Ascending aorta (tissue), 2 donors: ENCODE data around the gene JAZF1. TPM values are rescaled to one million over a fixed set of nuclear protein-coding genes. Genes with fewer than 3 reads are reported as not detected.
A peak's percentile ranks its signal among the peaks of the same experiment; 100 is the strongest.

ENCODE experiments used
- DNase-seq, 2 donors: peaks; one replicate each; pipeline ENCODE4 v3.0.0-alpha.2; 2019; ENCODE audit warnings: low spot score in 2 of 2
- H3K27ac ChIP-seq, 2 donors: fragments of 200-600 bp; sonication (generic); one replicate each; pipeline ENCODE4 v1.5.1; 2016 to 2017; ENCODE audit warnings: mild to moderate bottlenecking in 1 of 2
- H3K27me3 ChIP-seq: fragments of 200-600 bp; sonication (generic); one replicate; pipeline ENCODE4 v1.5.1; 2017
- H3K36me3 ChIP-seq, 2 donors: fragments of 200-600 bp; sonication (generic); one replicate each; pipeline ENCODE4 v1.5.1; 2016
- H3K4me1 ChIP-seq, 2 donors: fragments of 200-600 bp; sonication (generic); one replicate each; pipeline ENCODE4 v1.5.1; 2016 to 2017; ENCODE audit warnings: mild to moderate bottlenecking in 1 of 2
- H3K4me3 ChIP-seq, 2 donors: fragments of 200-600 bp; sonication (generic); one replicate each; pipeline ENCODE4 v1.5.1; 2016 to 2017; ENCODE audit warnings: mild to moderate bottlenecking in 1 of 2
- H3K9me3 ChIP-seq, 2 donors: fragments of 200-600 bp; sonication (generic); one replicate each; pipeline ENCODE4 v1.5.1; 2016
- intact Hi-C: fragments of 100-400 bp; cut with DNase I; formaldehyde crosslinking; loops from one replicate; pipeline ENCODE4 v1.15.1; 2023
- total RNA-seq: library from RNA; depleted of rRNA; stranded (reverse); fragments of >200 nt; gene quantifications from one replicate; pipeline ENCODE4 v1.1.0, GENCODE V29; 2016
- TF ChIP-seq, protein P1 (sequence below), 3 experiments: fragments of 200-600 bp in 2 of 3; fragments of 450-650 bp in 1 of 3; sonication (generic) in 2 of 3; IDR thresholded peaks; one replicate each; pipeline ENCODE4 v1.5.1; 2016 to 2019; ENCODE audit warnings: antibody characterized with exemption in 3 of 3, mild to moderate bottlenecking in 1 of 3, moderate library complexity in 1 of 3

The JAZF1 gene
- total RNA-seq, 1 donor from 2014 or later, result 37.7 TPM

DNA sequence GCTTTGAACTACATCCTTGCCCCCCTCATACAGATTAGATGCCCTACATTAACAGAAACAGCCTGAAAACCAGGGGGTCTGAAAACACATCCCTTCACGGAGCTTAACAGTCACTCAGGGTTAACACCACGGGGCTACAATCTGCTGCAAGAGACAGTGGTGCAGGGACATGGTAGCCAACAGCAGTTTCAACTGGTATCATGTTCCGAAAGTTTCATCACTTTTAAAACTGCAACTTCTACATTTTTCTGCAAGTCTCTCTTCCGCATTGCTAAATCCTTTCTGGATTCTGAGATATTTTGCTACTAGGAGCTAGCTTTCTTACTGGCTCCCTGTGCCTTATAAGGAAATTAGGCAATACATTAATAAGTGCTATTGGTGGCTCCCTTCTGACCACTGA is 92.6 kb downstream of the JAZF1 start:
- no peak for DNase-seq
- intact Hi-C loops, result loop anchor here (10.0 kb wide), 1 partner anchor 343 kb away; the partner anchor contains the start of gene TAX1BP1
- H3K4me1 ChIP-seq, result peaks cover 0 to 18% of the 10 kb centered on the region in 2 donors
- no peaks in the 10 kb centered on the region for H3K36me3 ChIP-seq
- no peaks in the 10 kb centered on the region for H3K9me3 ChIP-seq
- no peaks in the 10 kb centered on the region for H3K27me3 ChIP-seq
- no peak overlapping the region for H3K27ac ChIP-seq
- TF ChIP-seq, protein P1, sequence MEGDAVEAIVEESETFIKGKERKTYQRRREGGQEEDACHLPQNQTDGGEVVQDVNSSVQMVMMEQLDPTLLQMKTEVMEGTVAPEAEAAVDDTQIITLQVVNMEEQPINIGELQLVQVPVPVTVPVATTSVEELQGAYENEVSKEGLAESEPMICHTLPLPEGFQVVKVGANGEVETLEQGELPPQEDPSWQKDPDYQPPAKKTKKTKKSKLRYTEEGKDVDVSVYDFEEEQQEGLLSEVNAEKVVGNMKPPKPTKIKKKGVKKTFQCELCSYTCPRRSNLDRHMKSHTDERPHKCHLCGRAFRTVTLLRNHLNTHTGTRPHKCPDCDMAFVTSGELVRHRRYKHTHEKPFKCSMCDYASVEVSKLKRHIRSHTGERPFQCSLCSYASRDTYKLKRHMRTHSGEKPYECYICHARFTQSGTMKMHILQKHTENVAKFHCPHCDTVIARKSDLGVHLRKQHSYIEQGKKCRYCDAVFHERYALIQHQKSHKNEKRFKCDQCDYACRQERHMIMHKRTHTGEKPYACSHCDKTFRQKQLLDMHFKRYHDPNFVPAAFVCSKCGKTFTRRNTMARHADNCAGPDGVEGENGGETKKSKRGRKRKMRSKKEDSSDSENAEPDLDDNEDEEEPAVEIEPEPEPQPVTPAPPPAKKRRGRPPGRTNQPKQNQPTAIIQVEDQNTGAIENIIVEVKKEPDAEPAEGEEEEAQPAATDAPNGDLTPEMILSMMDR (IDR thresholded peaks at IDR 0.05), result no peak
- no peak overlapping the region for H3K4me3 ChIP-seq

DNA sequence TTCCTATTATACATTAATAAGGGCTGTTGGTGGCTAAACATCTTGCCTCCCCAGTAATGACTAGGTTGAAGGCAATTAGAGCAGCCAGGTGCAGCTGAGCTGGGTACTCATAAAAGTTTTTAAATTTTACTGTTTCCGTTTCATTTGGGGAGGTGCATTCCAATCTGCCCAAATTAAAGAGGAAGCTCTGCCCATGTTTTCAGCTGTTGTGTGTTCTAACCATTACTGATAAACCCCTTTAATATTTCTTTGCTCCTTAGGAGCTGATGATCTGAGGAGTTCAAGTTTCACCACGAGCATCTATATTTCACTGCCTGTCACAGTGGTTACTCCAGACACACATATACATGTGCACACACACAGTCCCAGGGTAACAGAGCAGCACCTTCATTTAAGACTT is 94.4 kb downstream of the JAZF1 start:
- Histone ChIP-seq H3K27ac (no peak overlapping the region), H3K27me3 (no peaks in the 10 kb centered on the region), H3K36me3 (no peaks in the 10 kb centered on the region), H3K4me3 (no peak overlapping the region), H3K4me1 (peaks cover 0 to 22% of the 10 kb centered on the region in 2 donors), H3K9me3 (no peaks in the 10 kb centered on the region)
- no peak for DNase-seq
- TF ChIP-seq, protein P1 (IDR thresholded peaks at IDR 0.05), result no peak
- intact Hi-C loops, result loop anchor here (10.0 kb wide), 1 partner anchor 341 kb away; the partner anchor contains the start of gene TAX1BP1

DNA sequence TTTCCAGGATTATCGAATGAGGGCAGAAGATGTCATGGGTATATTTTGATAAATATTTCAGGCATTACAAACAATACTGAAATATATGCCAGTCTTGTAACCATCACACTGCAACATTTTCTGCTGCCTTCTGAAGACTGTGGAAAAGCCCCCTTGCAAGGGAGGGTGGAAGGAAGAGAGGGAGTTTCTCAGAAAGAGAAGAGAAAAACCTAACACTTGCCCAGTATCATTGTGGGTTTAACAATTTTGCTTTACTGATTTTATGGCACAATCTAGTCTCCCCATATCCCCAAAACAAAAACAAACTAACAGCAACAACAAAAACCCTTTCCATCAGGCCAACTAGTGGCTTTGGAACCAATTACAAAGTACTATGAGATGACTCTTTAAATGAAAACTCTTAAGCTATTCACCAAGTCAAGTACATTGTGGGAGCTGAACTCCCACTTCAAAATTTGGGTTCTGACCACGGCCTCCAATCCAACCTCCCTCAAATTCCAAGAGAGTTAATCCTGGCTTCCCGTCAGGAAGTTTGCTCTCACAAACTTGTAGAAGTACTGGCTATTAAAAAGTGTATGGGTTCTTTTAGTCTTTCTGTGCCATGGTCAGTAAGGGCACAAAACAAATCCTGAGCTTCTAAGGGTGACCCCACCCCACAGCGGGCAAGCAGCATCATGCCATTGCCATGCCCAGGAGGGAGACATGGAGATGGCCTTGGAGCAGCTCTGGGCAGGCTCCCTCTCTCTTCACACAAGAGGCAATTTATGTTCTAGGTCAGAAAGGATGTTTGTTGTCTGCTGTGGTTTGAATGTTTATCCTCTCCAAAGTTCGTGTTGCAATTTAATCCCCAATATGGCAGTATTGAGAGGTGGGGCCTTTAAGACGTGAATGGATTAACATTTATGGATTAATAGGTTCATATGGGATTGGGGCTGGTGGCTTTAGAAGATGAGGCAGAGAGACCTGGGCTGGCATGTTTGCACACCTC is 96.3 kb downstream of the JAZF1 start:
- Histone ChIP-seq H3K4me1 (peaks cover 0 to 25% of the 10 kb centered on the region in 2 donors), H3K9me3 (no peaks in the 10 kb centered on the region), H3K36me3 (no peaks in the 10 kb centered on the region), H3K27ac (peak overlapping the region; percentile 49 to 58), H3K4me3 (no peak overlapping the region), H3K27me3 (no peaks in the 10 kb centered on the region)
- TF ChIP-seq, protein P1 (IDR thresholded peaks at IDR 0.05), result no peak
- DNase-seq, result no peak
- intact Hi-C loops, result loop anchor here (5.0 to 10.0 kb wide), 2 partner anchors 339 to 422 kb away; partner anchors contain the start of genes HIBADH and TAX1BP1

DNA sequence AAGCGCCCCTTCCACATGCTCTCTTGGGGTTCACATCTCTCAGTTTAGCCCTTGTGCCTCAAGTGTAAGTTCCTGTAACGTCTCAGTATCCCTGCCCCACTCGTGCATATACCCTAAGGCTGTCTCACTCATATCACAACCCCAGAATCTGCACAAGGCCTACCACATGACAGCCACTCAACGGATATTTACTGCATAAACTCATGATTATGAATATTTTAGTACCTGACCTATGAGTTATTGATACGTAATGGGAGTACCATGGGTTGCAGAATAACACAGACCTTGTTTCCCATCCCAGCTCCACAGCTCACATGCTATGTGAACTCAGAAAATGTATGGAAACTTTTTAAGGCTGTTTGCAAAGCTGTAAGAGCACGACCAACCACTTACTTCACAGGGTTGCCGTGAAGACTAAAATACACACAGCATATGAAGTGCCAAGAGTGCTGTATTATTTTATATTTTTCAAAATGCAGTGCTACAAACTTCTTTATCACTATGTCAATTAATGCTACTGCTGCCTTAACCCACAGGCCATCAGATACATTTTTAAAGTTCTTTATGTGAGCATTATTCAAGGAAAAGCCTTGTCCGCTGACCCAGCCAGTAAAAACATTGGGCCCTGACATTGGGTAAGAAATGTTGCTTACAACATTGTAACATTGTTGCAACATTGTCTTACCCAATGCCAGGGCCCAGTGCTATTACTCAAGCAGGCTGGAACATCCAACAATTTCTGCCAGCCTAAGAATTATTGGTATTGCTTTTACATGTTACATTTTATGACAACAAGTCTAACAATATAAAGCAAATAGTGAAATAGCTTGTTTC is 97.2 kb downstream of the JAZF1 start:
- no peaks in the 10 kb centered on the region for H3K27me3 ChIP-seq
- intact Hi-C loops, result loop anchor here (5.0 to 10.0 kb wide), 2 partner anchors 339 to 421 kb away; partner anchors contain the start of genes HIBADH and TAX1BP1
- peak in 1 of 2 donors; percentile 85 for DNase-seq
- no peaks in the 10 kb centered on the region for H3K36me3 ChIP-seq
- no peaks in the 10 kb centered on the region for H3K9me3 ChIP-seq
- TF ChIP-seq, protein P1 (IDR thresholded peaks at IDR 0.05), result no peak
- peak overlapping the region in 1 of 2 donors; percentile 49 for H3K27ac ChIP-seq
- no peak overlapping the region for H3K4me3 ChIP-seq
- peaks cover 0 to 25% of the 10 kb centered on the region in 2 donors for H3K4me1 ChIP-seq

DNA sequence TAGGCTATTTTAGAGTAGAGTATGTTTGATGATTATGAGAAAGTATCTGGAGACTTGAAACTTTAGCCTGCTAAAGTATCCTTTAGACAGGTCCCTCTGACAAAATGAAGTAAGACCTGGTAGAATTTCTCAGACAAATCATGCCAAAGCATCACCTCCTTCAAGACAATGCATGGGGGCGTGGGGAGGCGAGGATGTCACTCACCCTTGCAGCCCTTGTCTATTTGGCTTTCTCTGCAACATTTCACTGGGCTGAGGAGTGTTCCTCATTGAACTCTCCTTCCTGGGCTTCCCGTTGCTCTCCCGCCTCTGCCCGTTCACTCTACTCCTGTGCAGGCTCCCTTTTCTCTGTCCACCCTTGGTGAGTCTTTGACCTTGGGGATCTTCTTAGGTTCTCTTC is 98.5 kb downstream of the JAZF1 start:
- H3K4me1 ChIP-seq, result peaks cover 0 to 25% of the 10 kb centered on the region in 2 donors
- H3K27ac ChIP-seq, result no peak overlapping the region
- H3K36me3 ChIP-seq, result no peaks in the 10 kb centered on the region
- H3K27me3 ChIP-seq, result no peaks in the 10 kb centered on the region
- intact Hi-C loops, result loop anchor here (5.0 to 10.0 kb wide), 2 partner anchors 337 to 420 kb away; partner anchors contain the start of genes HIBADH and TAX1BP1
- no peak overlapping the region for H3K4me3 ChIP-seq
- no peak for DNase-seq
- TF ChIP-seq, protein P1 (IDR thresholded peaks at IDR 0.05), result no peak
- no peaks in the 10 kb centered on the region for H3K9me3 ChIP-seq
